Body of pancreas (tissue), 4 donors: ENCODE measurements around the gene ETFA. TPM values are rescaled to one million over a fixed set of nuclear protein-coding genes. Genes with fewer than 3 reads are reported as not detected.

Source experiments
- ATAC-seq: fragments of 150-250 bp; one replicate; pipeline ENCODE4 v1.9.1; 2016
- DNase-seq, 4 donors: peaks; one replicate each; pipeline ENCODE4 v3.0.0-alpha.2; 2019
- H3K27ac ChIP-seq, 4 donors: fragments of 200-600 bp; sonication (generic); 1 replicate in 3 of 4; 2 replicates in 1 of 4; pipeline versions ENCODE4 v1.5.1 to v1.6.1; 2016 to 2019; ENCODE audit warnings: mild to moderate bottlenecking in 1 of 4, mixed read lengths in 1 of 4, moderate library complexity in 1 of 4
- H3K27me3 ChIP-seq, 2 donors: fragments of 200-600 bp; sonication (generic); one replicate each; pipeline ENCODE4 v1.6.0; 2016; ENCODE audit warnings: mild to moderate bottlenecking in 1 of 2
- H3K36me3 ChIP-seq, 2 donors: fragments of 200-600 bp; sonication (generic); replicated peaks in 1 of 2; 2 replicates each; pipeline ENCODE4 v1.5.1; 2016; ENCODE audit warnings: low read depth in 2 of 2; ENCODE audit not compliant: insufficient read depth in 1 of 2
- H3K4me1 ChIP-seq: fragments of 200-600 bp; sonication (generic); one replicate; pipeline ENCODE4 v1.6.0; 2016
- H3K4me3 ChIP-seq, 2 donors: fragments of 200-600 bp; sonication (generic); 1 replicate in 1 of 2; 2 replicates in 1 of 2; pipeline ENCODE4 v1.5.1; 2016 to 2019
- H3K9me3 ChIP-seq, 3 donors: fragments of 200-600 bp; sonication (generic); 1 replicate in 2 of 3; 2 replicates in 1 of 3; pipeline ENCODE4 v1.5.1; 2016
- CTCF ChIP-seq, 7 experiments: fragments of 450-650 bp in 4 of 7; fragments of 200-600 bp in 3 of 7; sonication (generic) in 3 of 7; IDR thresholded peaks; one replicate each; pipeline ENCODE4 v1.5.1; 2016 to 2019; ENCODE audit warnings: antibody characterized with exemption in 7 of 7
- POLR2A ChIP-seq, 3 donors: fragments of 450-650 bp; IDR thresholded peaks; one replicate each; pipeline ENCODE4 v1.6.1; 2016; ENCODE audit warnings: antibody characterized with exemption in 3 of 3, mild to moderate bottlenecking in 2 of 3
- WGBS, 2 donors: methylation state at CpG; one replicate each; pipeline ENCODE4 v1.1.5; 2017; 5-methylcytosine and 5-hydroxymethylcytosine counted together
- intact Hi-C: fragments of 100-400 bp; cut with DNase I; formaldehyde crosslinking; loops from one replicate; pipeline ENCODE4 v1.15.1; 2023
- total RNA-seq, 2 donors: library from RNA; depleted of rRNA; stranded (reverse); fragments of >200 nt; gene quantifications; one replicate each; pipeline ENCODE4 v1.1.0, GENCODE V29; 2016

Gene ETFA
- total RNA-seq, 2 donors from 2014 or later, result 38.6 to 62.8 TPM

- H3K4me1 ChIP-seq, result peaks cover 31% of the 10 kb centered on the region
- ATAC-seq, result no peak
- no peaks in the 10 kb centered on the region for H3K36me3 ChIP-seq
- WGBS, 2 donors, result 75 to 80% methylated on average over 8 of the region's 8 CpGs
- TF ChIP-seq POLR2A (IDR thresholded peaks at IDR 0.05), result no peak
- TF ChIP-seq CTCF (IDR thresholded peaks at IDR 0.05), result no peak
- H3K4me3 ChIP-seq, result no peak overlapping the region
- intact Hi-C loops, result no loop called here
- no peaks in the 10 kb centered on the region for H3K27me3 ChIP-seq
- no peak overlapping the region for H3K27ac ChIP-seq
- no peak for DNase-seq
- H3K9me3 ChIP-seq, result no peaks in the 10 kb centered on the region
Observed at GRCh38 chr15:76193934-76194333, 117.3 kb downstream of the ETFA start.

GRCh38 chr15:76192715-76193114 is 118.6 kb downstream of the ETFA start:
- Histone ChIP-seq H3K27me3 (no peaks in the 10 kb centered on the region), H3K4me1 (peaks cover 31% of the 10 kb centered on the region), H3K9me3 (no peaks in the 10 kb centered on the region), H3K36me3 (no peaks in the 10 kb centered on the region), H3K4me3 (no peak overlapping the region), H3K27ac (no peak overlapping the region)
- TF ChIP-seq POLR2A (IDR thresholded peaks at IDR 0.05), result no peak
- TF ChIP-seq CTCF (IDR thresholded peaks at IDR 0.05), result no peak
- intact Hi-C loops, result no loop called here
- ATAC-seq, result no peak
- 93% methylated on average over 4 to 8 of the region's 8 CpGs for WGBS, 2 donors
- DNase-seq, result no peak

- Histone ChIP-seq H3K27ac (peak overlapping the region in 2 of 4 donors; percentile 20 to 29), H3K9me3 (no peaks in the 10 kb centered on the region), H3K36me3 (no peaks in the 10 kb centered on the region), H3K27me3 (no peaks in the 10 kb centered on the region), H3K4me1 (peaks cover 21% of the 10 kb centered on the region), H3K4me3 (no peak overlapping the region)
- WGBS, 2 donors, result 77 to 80% methylated on average over 51 to 55 of the region's 55 CpGs
- ATAC-seq, result no peak
- intact Hi-C loops, result no loop called here
- DNase-seq, result no peak
- no peak for TF ChIP-seq POLR2A (IDR thresholded peaks at IDR 0.05)
- no peak for TF ChIP-seq CTCF (IDR thresholded peaks at IDR 0.05)
Observed at GRCh38 chr15:76191539-76192244, 119.6 kb downstream of the ETFA start.

GRCh38 chr15:76190751-76191538 is 120.3 kb downstream of the ETFA start:
- H3K4me3 ChIP-seq, result no peak overlapping the region
- ATAC-seq, result peak; percentile 91
- H3K27me3 ChIP-seq, result no peaks in the 10 kb centered on the region
- DNase-seq, result peak; percentile 83 to 90 (median 84)
- WGBS, 2 donors, result 11 to 17% methylated on average over 19 to 34 of the region's 34 CpGs
- TF ChIP-seq POLR2A (IDR thresholded peaks at IDR 0.05), result peak in 1 of 3 donors; percentile 13
- peak; percentile 83 to 91 (median 86) for TF ChIP-seq CTCF (IDR thresholded peaks at IDR 0.05)
- intact Hi-C loops, result no loop called here
- no peaks in the 10 kb centered on the region for H3K9me3 ChIP-seq
- peaks cover 14% of the 10 kb centered on the region for H3K4me1 ChIP-seq
- no peaks in the 10 kb centered on the region for H3K36me3 ChIP-seq
- H3K27ac ChIP-seq, result peak overlapping the region in 3 of 4 donors; percentile 20 to 29 (median 26)
